ENCODE measurements around the gene PPP6R2. TPM values are rescaled to one million over a fixed set of nuclear protein-coding genes. Genes with fewer than 3 reads are reported as not detected.

PPP6R2 gene
- total and polyA plus RNA-seq, 8 donors = 21.1 to 70.4 (median 25.1) TPM

GRCh38 chr22:50303515-50303847 is 39.6 kb upstream of the PPP6R2 start:
- Histone ChIP-seq H3K36me3 (no peaks in the 10 kb centered on the region), H3K9me3 (no peaks in the 10 kb centered on the region), H3K4me1 (peaks cover 9 to 51% (median 18%) of the 10 kb centered on the region in 3 donors), H3K27ac (peak overlapping the region; percentile 78 to 88 (median 82)), H3K27me3 (no peaks in the 10 kb centered on the region), H3K4me3 (peak overlapping the region in 1 of 4 donors; percentile 20)
- WGBS, 2 donors = 75% methylated on average over 7 of the region's 7 CpGs
- TF ChIP-seq CTCF (IDR thresholded peaks at IDR 0.05) = no peak
- no peak for ATAC-seq
- no peak for FAIRE-seq
- intact Hi-C loops (cut with DNase I) = no loop called here
- no peak for DNase-seq

GRCh38 chr22:50303848-50304527 is 39.1 kb upstream of the PPP6R2 start:
- Histone ChIP-seq H3K27me3 (no peaks in the 10 kb centered on the region), H3K9me3 (no peaks in the 10 kb centered on the region), H3K27ac (peak overlapping the region; percentile 78 to 88 (median 82)), H3K36me3 (no peaks in the 10 kb centered on the region), H3K4me3 (peak overlapping the region in 1 of 4 donors; percentile 20), H3K4me1 (peaks cover 9 to 47% (median 18%) of the 10 kb centered on the region in 3 donors)
- WGBS, 2 donors = 58 to 62% methylated on average over 11 of the region's 11 CpGs
- DNase-seq (peak in 4 of 6 donors; percentile 57 to 73 (median 60)), ATAC-seq (peak; percentile 5 to 26 (median 12)), FAIRE-seq (no peak)
- intact Hi-C loops (cut with DNase I) = no loop called here
- no peak for TF ChIP-seq CTCF (IDR thresholded peaks at IDR 0.05)

GRCh38 chr22:50304528-50305392 is 38.4 kb upstream of the PPP6R2 start:
- peaks cover 9 to 47% (median 18%) of the 10 kb centered on the region in 3 donors for H3K4me1 ChIP-seq
- no peaks in the 10 kb centered on the region for H3K27me3 ChIP-seq
- DNase-seq (peak in 3 of 6 donors; percentile 53 to 82 (median 73)), FAIRE-seq (no peak), ATAC-seq (peak in 3 of 4 donors; percentile 1 to 7 (median 4))
- intact Hi-C loops (cut with DNase I) = no loop called here
- TF ChIP-seq CTCF (IDR thresholded peaks at IDR 0.05) = no peak
- no peaks in the 10 kb centered on the region for H3K9me3 ChIP-seq
- H3K4me3 ChIP-seq = peak overlapping the region in 3 of 4 donors; percentile 88 to 93 (median 88)
- H3K27ac ChIP-seq = peak overlapping the region; percentile 78 to 88 (median 82)
- WGBS, 2 donors = 48 to 50% methylated on average over 21 to 22 of the region's 22 CpGs
- no peaks in the 10 kb centered on the region for H3K36me3 ChIP-seq

GRCh38 chr22:50305393-50305922 is 37.7 kb upstream of the PPP6R2 start:
- ATAC-seq (peak in 3 of 4 donors; percentile 1 to 3 (median 2)), DNase-seq (peak in 1 of 6 donors; percentile 75), FAIRE-seq (no peak)
- Histone ChIP-seq H3K4me3 (peak overlapping the region in 3 of 4 donors; percentile 88 to 93 (median 88)), H3K4me1 (peaks cover 9 to 47% (median 14%) of the 10 kb centered on the region in 3 donors), H3K36me3 (no peaks in the 10 kb centered on the region), H3K9me3 (no peaks in the 10 kb centered on the region), H3K27ac (peak overlapping the region; percentile 78 to 88 (median 82)), H3K27me3 (no peaks in the 10 kb centered on the region)
- intact Hi-C loops (cut with DNase I) = no loop called here
- no peak for TF ChIP-seq CTCF (IDR thresholded peaks at IDR 0.05)
- 64 to 65% methylated on average over 14 of the region's 14 CpGs for WGBS, 2 donors

Data from pancreas (tissue), 10 donors.